B cell (primary cell): ENCODE results near the gene PAF1. TPM values are rescaled to one million over a fixed set of nuclear protein-coding genes. Genes with fewer than 3 reads are reported as not detected.

ENCODE experiments used
- ATAC-seq: fragments of 200-7000 bp; cut with Tn5 transposase; one replicate; pipeline ENCODE4 v1.10.0; 2021; ENCODE audit warnings: low read depth, mild to moderate bottlenecking, moderate number of reproducible peaks, moderate library complexity
- CTCF ChIA-PET: fragments of 350-600 bp; sonication (Branson Sonifier 250); formaldehyde crosslinking; loops from one replicate; lab custom pipeline; 2021; ENCODE audit warnings: antibody characterized with exemption, inconsistent platforms; lab: Charles Lee
- POLR2A ChIA-PET: fragments of 350-600 bp; sonication (Branson Sonifier 250); formaldehyde crosslinking; loops from one replicate; lab custom pipeline; 2021; ENCODE audit warnings: antibody characterized with exemption; lab: Charles Lee
- DNase-seq: peaks from one replicate; pipeline ENCODE4 v3.0.0; 2013
- H2AFZ ChIP-seq: 2 replicates; pipeline ENCODE4 v1.6.1; 2012; ENCODE audit warnings: mild to moderate bottlenecking, low read depth, low read length; ENCODE audit not compliant: insufficient read depth, poor library complexity, severe bottlenecking
- H3K27ac ChIP-seq, 2 donors: 1 replicate in 1 of 2; 2 replicates in 1 of 2; pipeline ENCODE4 v1.5.1; 2012 to 2013; ENCODE audit warnings: low read length in 2 of 2, mild to moderate bottlenecking in 2 of 2, moderate library complexity in 1 of 2
- H3K27me3 ChIP-seq, 4 experiments: fragments of 200-600 bp in 1 of 4; sonication (generic) in 1 of 4; replicated peaks in 1 of 4; 1 replicate in 2 of 4; 2 replicates in 2 of 4; pipeline versions ENCODE4 v1.6.1 to v1.7.0; 2013 to 2016; ENCODE audit warnings: low read length in 3 of 4, mild to moderate bottlenecking in 2 of 4, mixed read lengths in 1 of 4, moderate library complexity in 1 of 4; ENCODE audit not compliant: insufficient read depth in 4 of 4, control insufficient read depth in 3 of 4; ENCODE audit errors: control extremely low read depth in 1 of 4
- H3K36me3 ChIP-seq, 2 experiments: replicated peaks in 1 of 2; 1 replicate in 1 of 2; 2 replicates in 1 of 2; pipeline versions ENCODE4 v1.6.1 to v1.7.1; 2013; ENCODE audit warnings: low read length in 1 of 2; ENCODE audit not compliant: insufficient read depth in 2 of 2, control insufficient read depth in 1 of 2; ENCODE audit errors: control extremely low read depth in 1 of 2, extremely low read depth in 1 of 2
- H3K4me1 ChIP-seq, 2 donors: fragments of 200-600 bp in 1 of 2; sonication (generic) in 1 of 2; 1 replicate in 1 of 2; 2 replicates in 1 of 2; pipeline versions ENCODE4 v1.5.1 to v1.6.1; 2013 to 2017; ENCODE audit warnings: low read length in 2 of 2; ENCODE audit not compliant: control insufficient read depth in 2 of 2, insufficient read depth in 2 of 2
- H3K4me2 ChIP-seq: replicated peaks from 2 replicates; pipeline ENCODE3; 2012; ENCODE audit warnings: mild to moderate bottlenecking, low read depth, low read length; ENCODE audit not compliant: poor library complexity, severe bottlenecking
- H3K4me3 ChIP-seq, 5 experiments: fragments of 200-600 bp in 1 of 5; sonication (generic) in 1 of 5; 1 replicate in 3 of 5; 2 replicates in 2 of 5; pipeline versions ENCODE4 v1.5.1 to v1.7.0; 2011 to 2016; ENCODE audit warnings: low read length in 4 of 5, mild to moderate bottlenecking in 4 of 5, low read depth in 2 of 5, control low read depth in 1 of 5, moderate library complexity in 1 of 5; ENCODE audit not compliant: insufficient read depth in 1 of 5; ENCODE audit errors: control extremely low read depth in 1 of 5, extremely low read depth in 1 of 5
- H3K79me2 ChIP-seq: fragments of 200-600 bp; sonication (generic); one replicate; pipeline ENCODE4 v1.6.0; 2016; ENCODE audit warnings: low read length; ENCODE audit not compliant: control insufficient read depth, insufficient read depth
- H3K9ac ChIP-seq: fragments of 200-600 bp; sonication (generic); 2 replicates; pipeline ENCODE4 v1.6.1; 2017; ENCODE audit warnings: mild to moderate bottlenecking, low read length, moderate library complexity
- H3K9me3 ChIP-seq, 3 donors: one replicate each; pipeline versions ENCODE4 v1.6.1 to v1.7.1; 2013; ENCODE audit warnings: low read length in 2 of 3; ENCODE audit not compliant: control insufficient read depth in 2 of 3, insufficient read depth in 1 of 3; ENCODE audit errors: control extremely low read depth in 1 of 3
- H4K20me1 ChIP-seq: 2 replicates; pipeline ENCODE4 v1.6.0; 2012; ENCODE audit warnings: mild to moderate bottlenecking, low read length; ENCODE audit not compliant: insufficient read depth, control insufficient read depth, poor library complexity, severe bottlenecking
- H3K27ac Mint-ChIP-seq: one replicate; pipeline ENCODE4 v1.8.0; 2021; ENCODE audit warnings: mixed read lengths
- H3K27me3 Mint-ChIP-seq: one replicate; pipeline ENCODE4 v1.8.0; 2021; ENCODE audit warnings: mixed read lengths
- H3K4me1 Mint-ChIP-seq: one replicate; pipeline ENCODE4 v1.8.0; 2021; ENCODE audit warnings: mixed read lengths
- H3K4me3 Mint-ChIP-seq: one replicate; pipeline ENCODE4 v1.8.0; 2021; ENCODE audit warnings: mixed read lengths
- H3K9me3 Mint-ChIP-seq: one replicate; pipeline ENCODE4 v1.8.0; 2022; ENCODE audit warnings: mixed read lengths; ENCODE audit not compliant: insufficient read depth
- CTCF ChIP-seq: fragments of 200-600 bp; IDR thresholded peaks from one replicate; pipeline ENCODE4 v1.8.0; 2022; ENCODE audit warnings: antibody characterized with exemption, mild to moderate bottlenecking
- EZH2 ChIP-seq: IDR thresholded peaks from 2 replicates; pipeline ENCODE4 v1.6.1; 2012; ENCODE audit warnings: borderline replicate concordance, low read depth, mild to moderate bottlenecking, moderate library complexity, low read length; ENCODE audit not compliant: insufficient read depth, poor library complexity, severe bottlenecking
- WGBS: methylation state at CpG from one replicate; pipeline ENCODE4 v1.1.5; 2013; ENCODE audit warnings: missing lambda C conversion rate; ENCODE audit not compliant: insufficient coverage; 5-methylcytosine and 5-hydroxymethylcytosine counted together
- intact Hi-C: fragments of 100-400 bp; cut with micrococcal nuclease; formaldehyde crosslinking; loops from one replicate; pipeline ENCODE4 v1.10.0; 2022
- polyA plus RNA-seq: library from polyadenylated mRNA; depleted of rRNA; stranded (reverse); fragments of >200 nt; gene quantifications from 2 replicates; pipeline ENCODE4 v1.2.3, GENCODE V29; 2012
- total RNA-seq, 2 donors: library from RNA; stranded (reverse); fragments of 120-200 nt in 1 of 2; gene quantifications; 1 replicate in 1 of 2; 2 replicates in 1 of 2; pipeline versions ENCODE4 v1.2.3 to v1.2.4, GENCODE V29; 2013 to 2022

PAF1 gene
- total and polyA plus RNA-seq, 2 donors (not counting 1 experiment from before 2014, with no cell fraction given), result 59.9 to 387 TPM

GRCh38 chr19:39422020-39422419 is 31.1 kb upstream of the PAF1 start:
- Histone ChIP-seq H3K4me1 (no peaks in the 10 kb centered on the region), H3K79me2 (no peaks in the 10 kb centered on the region), H3K27ac (no peak overlapping the region), H3K4me2 (no peak overlapping the region), H3K9me3 (no peaks in the 10 kb centered on the region), H3K9ac (no peak overlapping the region), H2AFZ (no peak overlapping the region), H3K36me3 (peaks cover 3 to 45% of the 10 kb centered on the region in 2 experiments), H4K20me1 (no peaks in the 10 kb centered on the region), H3K4me3 (no peak overlapping the region), H3K27me3 (no peaks in the 10 kb centered on the region)
- intact Hi-C loops, result no loop called here
- POLR2A ChIA-PET, result interaction anchor here (0.6 to 3.5 kb wide), 3 partner anchors 10 to 96 kb away, joined by 7 to 9 read pairs (median 8); partner anchors contain the start of gene RPS16
- 100% methylated on average over 2 of the region's 5 CpGs for WGBS
- DNase-seq (no peak), ATAC-seq (no peak)
- CTCF ChIA-PET, result interaction anchor here (0.6 to 1.1 kb wide), 3 partner anchors 11 to 69 kb away, joined by 3 to 4 read pairs (median 4); partner anchors contain the start of gene RPS16
- no peaks in the 10 kb centered on the region for H3K27me3 Mint-ChIP-seq
- H3K9me3 Mint-ChIP-seq, result no peaks in the 10 kb centered on the region
- H3K27ac Mint-ChIP-seq, result no peak overlapping the region
- no peak overlapping the region for H3K4me3 Mint-ChIP-seq
- H3K4me1 Mint-ChIP-seq, result peaks cover 7% of the 10 kb centered on the region
- TF ChIP-seq EZH2 (no peak), CTCF (no peak)

GRCh38 chr19:39420769-39421168 is 29.9 kb upstream of the PAF1 start:
- Histone ChIP-seq H3K79me2 (no peaks in the 10 kb centered on the region), H2AFZ (no peak overlapping the region), H3K36me3 (peaks cover 3 to 45% of the 10 kb centered on the region in 2 experiments), H3K4me3 (no peak overlapping the region), H3K9me3 (no peaks in the 10 kb centered on the region), H3K27me3 (no peaks in the 10 kb centered on the region), H3K4me1 (no peaks in the 10 kb centered on the region), H3K27ac (no peak overlapping the region), H3K4me2 (no peak overlapping the region), H3K9ac (no peak overlapping the region), H4K20me1 (no peaks in the 10 kb centered on the region)
- no peak overlapping the region for H3K4me3 Mint-ChIP-seq
- TF ChIP-seq CTCF, result no peak
- TF ChIP-seq EZH2, result no peak
- H3K9me3 Mint-ChIP-seq, result no peaks in the 10 kb centered on the region
- intact Hi-C loops, result no loop called here
- ATAC-seq (no peak), DNase-seq (peak; percentile 12)
- H3K27me3 Mint-ChIP-seq, result no peaks in the 10 kb centered on the region
- ChIA-PET POLR2A (interaction anchor here (0.6 to 3.5 kb wide), 3 partner anchors 9 to 687 kb away, joined by 3 to 9 read pairs (median 5); partner anchors contain the start of gene RPS16), CTCF (interaction anchor here (2.6 kb wide), 1 partner anchor 7 kb away, joined by 14 read pairs; no protein-coding TSS in a partner anchor)
- H3K4me1 Mint-ChIP-seq, result peaks cover 7% of the 10 kb centered on the region
- 98% methylated on average over 11 of the region's 15 CpGs for WGBS
- no peak overlapping the region for H3K27ac Mint-ChIP-seq
